Endothelial cell of umbilical vein (primary cell): Measurements from ENCODE around the gene CD74. TPM values are rescaled to one million over a fixed set of nuclear protein-coding genes. Genes with fewer than 3 reads are reported as not detected.

Experiments used
- BruUV-seq: library from RNA; stranded (reverse); fragments of 400-500 nt; replicated peaks from 2 replicates; lab custom pipeline; 2021; lab: Mats Ljungman, UMichigan
- CTCF ChIA-PET: fragments of 300-600, 350-600 bp; sonication (Branson Sonifier 250); formaldehyde crosslinking; loops from one replicate; lab custom pipeline; 2021; ENCODE audit warnings: antibody characterized with exemption, inconsistent platforms; lab: Charles Lee
- POLR2A ChIA-PET: fragments of 300-600, 350-600 bp; sonication (Branson Sonifier 250); formaldehyde crosslinking; loops from one replicate; lab custom pipeline; 2021; ENCODE audit warnings: antibody characterized with exemption, inconsistent platforms; lab: Charles Lee
- DNase-seq: peaks from one replicate; pipeline ENCODE4 v3.0.0-alpha.2; 2011; ENCODE audit warnings: low read depth, low spot score
- FAIRE-seq: peaks from 2 replicates; lab custom pipeline; 2011; peaks lifted over from hg19 to GRCh38; lab: Jason Lieb, UNC
- H2AFZ ChIP-seq: 2 replicates; pipeline ENCODE4 v1.6.0; 2012; ENCODE audit warnings: low read depth, low read length, control low read depth, inconsistent platforms
- H3K27ac ChIP-seq: 2 replicates; pipeline ENCODE4 v1.5.1; 2011; ENCODE audit warnings: low read depth, mild to moderate bottlenecking, control low read depth, low read length, moderate library complexity; ENCODE audit not compliant: insufficient read depth
- H3K27me3 ChIP-seq, 2 experiments: 2 replicates each; pipeline versions ENCODE4 v1.6.0 to v1.6.1; 2011; ENCODE audit warnings: low read length in 2 of 2, mixed read lengths in 1 of 2; ENCODE audit not compliant: control insufficient read depth in 2 of 2, insufficient read depth in 2 of 2
- H3K36me3 ChIP-seq, 2 experiments: 2 replicates in 1 of 2; 3 replicates in 1 of 2; pipeline ENCODE4 v1.5.1; 2011; ENCODE audit warnings: low read length in 2 of 2, mild to moderate bottlenecking in 1 of 2, moderate library complexity in 1 of 2; ENCODE audit not compliant: control insufficient read depth in 2 of 2, insufficient read depth in 2 of 2; ENCODE audit errors: extremely low read depth in 1 of 2
- H3K4me1 ChIP-seq: 3 replicates; pipeline ENCODE4 v1.5.1; 2011; ENCODE audit warnings: mild to moderate bottlenecking, low read length; ENCODE audit not compliant: control insufficient read depth, insufficient read depth; ENCODE audit errors: extremely low read depth
- H3K4me2 ChIP-seq: 2 replicates; pipeline ENCODE4 v1.6.1; 2011; ENCODE audit warnings: low read length, control low read depth, mixed read lengths; ENCODE audit not compliant: insufficient read depth
- H3K4me3 ChIP-seq, 3 experiments: fragments of 200-600 bp in 1 of 3; sonication (generic), shearing (Covaris generic) in 1 of 3; replicated peaks in 1 of 3; 2 replicates each; pipeline ENCODE4 v1.5.1; 2011 to 2016; ENCODE audit warnings: control low read depth in 3 of 3, low read length in 3 of 3, mild to moderate bottlenecking in 2 of 3, inconsistent platforms in 1 of 3, low read depth in 1 of 3, moderate library complexity in 1 of 3; ENCODE audit not compliant: insufficient read depth in 1 of 3
- H3K79me2 ChIP-seq: 2 replicates; pipeline ENCODE4 v1.6.0; 2012; ENCODE audit warnings: low read length, inconsistent platforms; ENCODE audit not compliant: control insufficient read depth, insufficient read depth
- H3K9ac ChIP-seq: replicated peaks from 2 replicates; pipeline ENCODE3; 2011; ENCODE audit warnings: low read length, control low read depth; ENCODE audit not compliant: insufficient read depth; ENCODE audit errors: extremely low read depth
- H3K9me1 ChIP-seq: replicated peaks from 3 replicates; pipeline ENCODE4 v1.6.0; 2011; ENCODE audit warnings: mild to moderate bottlenecking, low read length; ENCODE audit not compliant: control insufficient read depth, insufficient read depth; ENCODE audit errors: extremely low read depth
- H3K9me3 ChIP-seq: replicated peaks from 2 replicates; pipeline ENCODE4 v1.5.1; 2012; ENCODE audit warnings: low read length, inconsistent platforms; ENCODE audit not compliant: control insufficient read depth, insufficient read depth
- H4K20me1 ChIP-seq: replicated peaks from 2 replicates; pipeline ENCODE3; 2011; ENCODE audit warnings: mild to moderate bottlenecking, low read length; ENCODE audit not compliant: control insufficient read depth, insufficient read depth; ENCODE audit errors: extremely low read depth
- CTCF ChIP-seq, 2 donors: IDR thresholded peaks; 1 replicate in 1 of 2; 2 replicates in 1 of 2; pipeline ENCODE4 v1.5.1; 2011; ENCODE audit warnings: low read length in 2 of 2, mild to moderate bottlenecking in 2 of 2, moderate library complexity in 2 of 2, control low read depth in 1 of 2, inconsistent platforms in 1 of 2, low read depth in 1 of 2; ENCODE audit not compliant: insufficient read depth in 1 of 2; ENCODE audit errors: extremely low read depth in 1 of 2
- EZH2 ChIP-seq: IDR thresholded peaks from 2 replicates; pipeline ENCODE4 v1.6.1; 2012; ENCODE audit warnings: borderline replicate concordance, low read depth, mild to moderate bottlenecking, moderate library complexity, low read length, inconsistent platforms; ENCODE audit not compliant: severe bottlenecking
- FOS ChIP-seq: IDR thresholded peaks from 2 replicates; pipeline ENCODE4 v1.6.1; 2011; ENCODE audit warnings: mild to moderate bottlenecking, low read length, moderate library complexity, borderline replicate concordance; ENCODE audit not compliant: insufficient read depth
- GATA2 ChIP-seq: IDR thresholded peaks from 2 replicates; pipeline ENCODE4 v1.7.0; 2011; ENCODE audit warnings: low read depth, mild to moderate bottlenecking, moderate library complexity, mixed read lengths, low read length; ENCODE audit not compliant: insufficient read length, insufficient read depth
- JUN ChIP-seq: IDR thresholded peaks from 2 replicates; pipeline ENCODE4 v1.6.1; 2011; ENCODE audit warnings: borderline replicate concordance, low read depth; ENCODE audit not compliant: insufficient read length, insufficient read depth
- MAX ChIP-seq: IDR thresholded peaks from 2 replicates; pipeline ENCODE4 v1.6.1; 2011; ENCODE audit not compliant: insufficient read depth, insufficient read length
- MYC ChIP-seq: IDR thresholded peaks from one replicate; pipeline ENCODE4 v1.6.1; 2011; ENCODE audit warnings: mild to moderate bottlenecking, low read depth, low read length
- POLR2A ChIP-seq: IDR thresholded peaks from 2 replicates; pipeline ENCODE4 v1.6.1; 2012; ENCODE audit warnings: low read depth, mild to moderate bottlenecking, control low read depth, low read length
- POLR2AphosphoS5 ChIP-seq: IDR thresholded peaks from 2 replicates; pipeline ENCODE4 v1.6.1; 2012; ENCODE audit warnings: low read depth, mild to moderate bottlenecking, control low read depth, low read length, moderate library complexity; ENCODE audit not compliant: insufficient read depth
- dilution Hi-C: fragments of 300-500 bp; cut with MboI; formaldehyde crosslinking; loops from one replicate; pipeline ENCODE4 v1.15.0; 2019; ENCODE audit warnings: low sequenced_read_pairs; ENCODE audit not compliant: extremely low pct_ligation_motif_present
- intact Hi-C: fragments of 100-400 bp; cut with micrococcal nuclease; formaldehyde crosslinking; loops from one replicate; pipeline ENCODE4 v1.10.0; 2022
- polyA plus RNA-seq, 4 experiments: library from polyadenylated mRNA; depleted of rRNA in 3 of 4; stranded (reverse) in 3 of 4; unstranded in 1 of 4; fragments of >200 nt; gene quantifications; 2 replicates each; pipeline versions ENCODE4 v1.2.1 to v1.2.3, GENCODE V29; 2011 to 2012; ENCODE audit warnings: missing spikeins in 1 of 4
- total RNA-seq: library from RNA; stranded (reverse); gene quantifications from 2 replicates; pipeline ENCODE4 v1.2.3, GENCODE V29; 2021

The CD74 gene
- total and polyA plus RNA-seq, 2 donors (not counting 3 experiments of a cell fraction or from before 2014, with no cell fraction given): 0.62 to 1.3 TPM

GRCh38 chr5:150434464-150434863, 21.8 kb upstream of the CD74 start:
- no peak overlapping the region for H3K4me2 ChIP-seq
- H4K20me1 ChIP-seq: no peaks in the 10 kb centered on the region
- no peaks in the 10 kb centered on the region for H3K27me3 ChIP-seq
- no peak for DNase-seq
- no TSS peak for BruUV-seq
- CTCF ChIA-PET: interaction anchor here (0.7 to 5.9 kb wide), 5 partner anchors 9 to 614 kb away, joined by 3 to 70 read pairs (median 3); no protein-coding TSS in a partner anchor
- dilution Hi-C loops: no loop called here
- intact Hi-C loops: no loop called here
- no peak overlapping the region for H3K27ac ChIP-seq
- H3K79me2 ChIP-seq: no peaks in the 10 kb centered on the region
- no peaks in the 10 kb centered on the region for H3K4me1 ChIP-seq
- no peak overlapping the region for H3K4me3 ChIP-seq
- POLR2A ChIA-PET: no interaction called here
- TF ChIP-seq MAX: no peak
- TF ChIP-seq JUN: no peak
- TF ChIP-seq FOS: no peak
- no peak for TF ChIP-seq POLR2A
- TF ChIP-seq GATA2: no peak
- no peak for TF ChIP-seq CTCF (IDR thresholded peaks at IDR 0.05; ENCODE audit: extremely low read depth in 1 of 2, insufficient read depth in 1 of 2, low read depth in 1 of 2, low read length in 2 of 2)
- TF ChIP-seq POLR2AphosphoS5: no peak
- no peak for TF ChIP-seq MYC
- TF ChIP-seq EZH2: no peak
- no peaks in the 10 kb centered on the region for H3K9me1 ChIP-seq
- H3K9ac ChIP-seq: no peak overlapping the region
- H3K36me3 ChIP-seq: no peaks in the 10 kb centered on the region
- no peak for FAIRE-seq
- no peaks in the 10 kb centered on the region for H3K9me3 ChIP-seq
- no peak overlapping the region for H2AFZ ChIP-seq
